Uterus (tissue), 2 donors: Measurements from ENCODE around the gene PKNOX2.

Experiments
- POLR2A ChIP-seq, 2 donors: fragments of 450-650 bp; IDR thresholded peaks; one replicate each; pipeline ENCODE4 v1.6.1; 2016; ENCODE audit warnings: antibody characterized with exemption in 2 of 2, mild to moderate bottlenecking in 1 of 2, moderate library complexity in 1 of 2
- TF ChIP-seq, protein P1 (sequence below), 4 experiments: fragments of 200-600 bp in 2 of 4; fragments of 450-650 bp in 2 of 4; sonication (generic) in 2 of 4; IDR thresholded peaks; one replicate each; pipeline ENCODE4 v1.5.1; 2016 to 2019; ENCODE audit warnings: antibody characterized with exemption in 4 of 4, mild to moderate bottlenecking in 2 of 4, moderate library complexity in 1 of 4

DNA sequence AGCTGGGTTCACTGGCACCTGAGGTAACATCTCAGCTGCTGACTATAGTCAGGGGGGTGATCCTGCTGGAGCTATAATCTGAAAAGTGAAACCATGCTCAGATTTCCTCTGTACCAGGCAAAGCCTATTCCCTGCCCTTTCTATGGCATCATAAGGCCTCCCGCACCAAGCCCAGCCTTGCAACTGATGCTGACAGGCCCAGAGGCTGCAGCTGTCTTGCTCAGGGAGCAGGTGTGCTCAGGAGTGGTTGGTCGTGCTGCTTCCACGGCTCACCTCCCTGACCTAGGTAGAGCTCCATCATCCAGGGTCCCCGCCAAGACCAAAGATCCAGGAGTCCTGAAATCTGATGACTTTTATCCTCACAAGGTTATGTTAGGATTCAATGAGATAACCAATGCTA is 209.8 kb downstream of the PKNOX2 start:
- TF ChIP-seq, protein P1, sequence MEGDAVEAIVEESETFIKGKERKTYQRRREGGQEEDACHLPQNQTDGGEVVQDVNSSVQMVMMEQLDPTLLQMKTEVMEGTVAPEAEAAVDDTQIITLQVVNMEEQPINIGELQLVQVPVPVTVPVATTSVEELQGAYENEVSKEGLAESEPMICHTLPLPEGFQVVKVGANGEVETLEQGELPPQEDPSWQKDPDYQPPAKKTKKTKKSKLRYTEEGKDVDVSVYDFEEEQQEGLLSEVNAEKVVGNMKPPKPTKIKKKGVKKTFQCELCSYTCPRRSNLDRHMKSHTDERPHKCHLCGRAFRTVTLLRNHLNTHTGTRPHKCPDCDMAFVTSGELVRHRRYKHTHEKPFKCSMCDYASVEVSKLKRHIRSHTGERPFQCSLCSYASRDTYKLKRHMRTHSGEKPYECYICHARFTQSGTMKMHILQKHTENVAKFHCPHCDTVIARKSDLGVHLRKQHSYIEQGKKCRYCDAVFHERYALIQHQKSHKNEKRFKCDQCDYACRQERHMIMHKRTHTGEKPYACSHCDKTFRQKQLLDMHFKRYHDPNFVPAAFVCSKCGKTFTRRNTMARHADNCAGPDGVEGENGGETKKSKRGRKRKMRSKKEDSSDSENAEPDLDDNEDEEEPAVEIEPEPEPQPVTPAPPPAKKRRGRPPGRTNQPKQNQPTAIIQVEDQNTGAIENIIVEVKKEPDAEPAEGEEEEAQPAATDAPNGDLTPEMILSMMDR (IDR thresholded peaks at IDR 0.05), result no peak
- no peak for TF ChIP-seq POLR2A (IDR thresholded peaks at IDR 0.05)
